ENCODE measurements around the gene SLC38A9.
"Not testable (repeated sequence)": the region's sequence is repeated elsewhere in the genome, so short reads cannot be mapped to it uniquely, and the experiment has no call there.

SLC38A9 gene

DNA sequence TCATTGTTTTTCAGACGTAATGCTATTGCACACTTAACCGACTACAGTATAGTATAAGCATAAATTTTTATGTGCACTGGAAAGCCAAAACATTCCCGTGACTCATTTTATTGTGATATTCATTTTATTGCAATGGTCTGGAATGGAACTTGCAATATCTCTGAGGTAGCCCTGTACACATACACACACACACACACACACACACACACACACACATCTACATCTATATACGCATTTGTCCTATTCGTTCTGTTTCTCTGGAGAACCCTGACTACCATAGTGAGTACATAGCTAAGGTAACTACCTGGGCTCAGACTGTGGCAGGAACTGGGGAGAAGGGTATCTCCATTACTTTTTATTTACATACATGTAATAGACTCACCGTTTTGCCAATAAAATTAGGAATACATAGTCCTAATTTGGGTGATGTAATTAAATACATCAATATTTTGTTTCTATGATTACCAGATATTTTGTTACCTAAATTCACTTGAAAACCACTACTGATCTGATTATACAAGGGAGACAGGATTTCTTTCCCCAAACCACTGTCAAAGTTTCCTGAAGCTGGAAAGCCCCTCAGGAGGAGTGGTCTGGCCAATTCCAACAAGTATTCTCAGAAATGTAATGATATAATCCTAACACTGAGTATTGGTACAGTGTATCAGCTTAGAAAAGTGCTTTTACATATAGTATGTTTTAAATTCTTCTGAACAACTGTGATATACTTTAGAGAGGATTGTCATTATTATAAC is 103.4 kb downstream of the SLC38A9 start:
- no peak for DNase-seq

DNA sequence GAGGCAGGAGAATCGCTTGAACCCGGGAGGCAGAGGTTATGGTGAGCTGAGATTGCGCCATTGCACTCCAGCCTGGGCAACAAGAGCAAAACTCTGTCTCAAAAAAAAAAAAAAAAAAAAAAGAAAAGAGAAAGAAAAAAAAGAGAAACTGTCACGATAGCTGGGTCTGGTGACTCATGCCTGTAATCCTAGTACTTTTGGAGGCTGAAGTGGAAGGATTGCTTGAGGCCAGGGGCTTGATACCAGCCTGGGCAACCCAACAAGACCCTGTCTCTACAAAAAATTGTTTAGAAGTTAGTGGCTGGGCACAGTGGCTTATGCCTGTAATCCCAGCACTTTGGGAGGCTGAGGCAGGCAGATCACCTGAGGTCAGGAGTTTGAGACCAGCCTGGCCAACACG is 104.8 kb downstream of the SLC38A9 start:
- DNase-seq: not testable (repeated sequence)

DNA sequence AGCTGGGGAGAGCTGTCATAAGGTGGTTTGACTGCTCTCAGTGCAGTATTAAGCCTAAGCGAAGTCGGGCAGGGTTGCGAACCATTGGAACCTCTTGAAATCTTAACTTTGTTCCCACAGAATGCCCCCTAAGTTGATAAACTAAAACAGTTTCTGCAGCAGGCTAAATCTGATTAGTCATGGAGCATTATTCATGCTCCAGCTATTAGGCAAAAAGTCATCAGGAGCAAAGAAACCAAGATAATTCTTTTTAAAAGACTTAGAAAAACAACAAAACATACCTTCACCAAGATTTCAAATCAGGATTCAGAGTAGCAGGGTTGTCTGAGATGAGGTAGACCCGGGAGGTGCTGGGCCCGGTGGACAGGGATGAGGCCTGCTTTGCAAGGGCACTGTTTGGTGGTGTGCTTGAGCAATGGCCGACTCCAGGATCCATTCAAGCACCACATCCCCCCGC is 107.5 kb downstream of the SLC38A9 start:
- no peak for DNase-seq

DNA sequence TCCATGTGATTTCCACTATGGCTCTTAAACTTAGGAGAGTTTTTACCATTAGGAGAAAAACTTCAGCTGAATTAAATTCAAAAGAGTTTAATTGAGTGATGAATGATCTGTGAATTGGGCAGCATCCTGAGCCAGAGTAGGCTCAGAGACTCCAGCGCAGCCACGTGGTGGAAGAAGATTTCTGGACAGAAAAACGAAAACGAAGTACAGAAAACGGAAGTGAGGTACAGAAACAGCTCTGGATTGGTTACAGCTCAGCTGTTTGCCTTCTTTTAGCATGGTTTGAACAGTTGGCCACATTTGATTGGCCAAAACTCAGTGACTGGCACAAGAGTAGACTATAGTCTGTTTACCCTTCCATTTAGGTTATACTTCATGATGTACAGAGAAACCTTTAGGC is 108.2 kb downstream of the SLC38A9 start:
- DNase-seq: no peak

DNA sequence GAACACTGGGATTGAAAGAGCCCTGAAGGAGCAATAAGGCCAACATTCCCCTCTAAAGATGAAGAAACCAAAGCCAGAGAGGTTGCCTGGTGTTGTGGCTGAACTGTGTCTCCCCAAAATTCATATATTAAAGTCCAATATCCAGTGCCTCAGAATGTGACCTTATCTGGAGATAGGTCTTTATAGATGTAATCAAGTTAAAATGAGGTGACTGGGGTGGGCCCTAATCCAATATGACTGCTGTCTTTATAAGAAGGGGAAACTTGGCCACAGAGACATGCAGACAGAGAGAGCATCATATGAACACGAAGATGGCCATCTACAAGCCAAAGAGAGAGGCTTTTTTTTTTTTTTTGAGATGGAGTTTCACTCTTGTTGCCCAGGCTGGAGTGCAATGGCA is 110.5 kb downstream of the SLC38A9 start:
- no peak for DNase-seq

- DNase-seq: no peak
Observed at GRCh38 chr5:55601204-55601618, 110.9 kb downstream of the SLC38A9 start.

DNA sequence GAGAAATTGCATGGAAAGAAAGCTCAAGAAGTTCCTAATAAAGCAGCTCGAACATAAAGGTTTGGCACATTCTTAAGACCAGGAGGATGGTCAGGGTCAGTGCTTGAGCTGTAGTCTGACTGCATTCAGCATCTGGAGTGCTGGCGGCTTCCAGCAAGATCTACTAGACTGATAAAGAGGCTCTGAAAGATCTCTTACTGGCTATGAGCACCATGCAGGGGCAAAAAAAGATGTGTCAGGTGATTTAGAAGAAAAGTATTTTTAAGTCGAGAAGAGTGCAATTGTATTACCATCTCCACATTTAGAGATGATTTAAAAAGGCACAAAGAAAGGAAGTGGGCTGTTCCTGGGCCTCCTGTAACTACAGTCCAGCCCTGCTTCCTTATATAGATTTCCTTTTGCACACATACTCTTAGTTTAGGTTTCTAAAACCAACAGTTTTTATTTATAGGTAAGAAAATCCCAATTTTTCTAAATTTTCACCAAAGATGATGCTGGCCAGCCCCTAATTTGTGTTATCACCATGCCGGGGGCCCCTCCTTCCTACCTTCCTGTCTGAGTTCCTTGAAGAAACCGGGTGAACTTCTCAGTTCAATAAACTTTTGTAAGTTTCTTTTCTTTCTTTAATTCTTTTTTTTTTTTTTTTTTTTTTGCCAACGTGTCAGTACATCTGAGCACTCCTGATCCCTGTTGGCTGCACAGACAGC is 111.5 kb downstream of the SLC38A9 start:
- DNase-seq: no peak

GRCh38 chr5:55600086-55600485 is 112.0 kb downstream of the SLC38A9 start:
- DNase-seq: no peak

- no peak for DNase-seq
Observed at GRCh38 chr5:55599148-55600050, 112.7 kb downstream of the SLC38A9 start.

- no peak for DNase-seq
Observed at GRCh38 chr5:55597014-55597981, 114.8 kb downstream of the SLC38A9 start.

DNA sequence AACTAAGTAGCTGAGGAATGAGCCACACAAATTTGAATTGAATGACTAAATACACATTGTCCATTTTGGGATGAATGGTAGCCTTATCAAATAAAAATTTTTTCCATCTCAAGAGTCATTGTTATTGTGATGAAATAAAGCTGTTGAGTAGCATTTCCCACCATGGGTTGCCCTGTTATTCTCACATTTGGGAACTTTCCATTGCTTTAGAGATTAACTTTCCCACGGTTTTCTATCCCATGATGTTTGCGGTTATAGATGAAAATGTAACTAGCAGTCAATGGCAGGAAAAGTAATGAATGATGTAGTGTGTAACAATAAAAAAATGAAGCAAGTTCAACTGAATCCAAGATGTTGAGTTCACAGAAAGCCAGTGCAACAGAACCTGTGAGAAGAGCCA is 117.5 kb downstream of the SLC38A9 start:
- no peak for DNase-seq

DNA sequence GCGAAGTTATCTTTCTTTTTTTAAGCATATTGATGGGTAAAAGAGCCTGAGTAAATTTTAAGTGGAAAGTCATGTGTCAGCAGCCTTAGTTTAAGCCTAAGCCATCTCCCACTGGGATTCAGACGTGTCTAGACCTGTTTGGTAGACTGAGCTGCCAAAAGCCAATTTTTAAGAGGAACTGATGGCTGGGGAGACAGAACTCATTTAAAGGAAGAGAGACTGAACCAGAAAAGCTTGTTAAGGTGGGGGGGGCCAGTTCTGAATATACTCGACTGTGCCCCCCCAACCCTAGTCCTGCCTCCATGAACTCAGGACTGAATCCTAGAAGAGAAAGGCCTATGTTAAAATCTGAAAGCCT is 119.0 kb downstream of the SLC38A9 start:
- peak; percentile 5 to 17 for DNase-seq

DNA sequence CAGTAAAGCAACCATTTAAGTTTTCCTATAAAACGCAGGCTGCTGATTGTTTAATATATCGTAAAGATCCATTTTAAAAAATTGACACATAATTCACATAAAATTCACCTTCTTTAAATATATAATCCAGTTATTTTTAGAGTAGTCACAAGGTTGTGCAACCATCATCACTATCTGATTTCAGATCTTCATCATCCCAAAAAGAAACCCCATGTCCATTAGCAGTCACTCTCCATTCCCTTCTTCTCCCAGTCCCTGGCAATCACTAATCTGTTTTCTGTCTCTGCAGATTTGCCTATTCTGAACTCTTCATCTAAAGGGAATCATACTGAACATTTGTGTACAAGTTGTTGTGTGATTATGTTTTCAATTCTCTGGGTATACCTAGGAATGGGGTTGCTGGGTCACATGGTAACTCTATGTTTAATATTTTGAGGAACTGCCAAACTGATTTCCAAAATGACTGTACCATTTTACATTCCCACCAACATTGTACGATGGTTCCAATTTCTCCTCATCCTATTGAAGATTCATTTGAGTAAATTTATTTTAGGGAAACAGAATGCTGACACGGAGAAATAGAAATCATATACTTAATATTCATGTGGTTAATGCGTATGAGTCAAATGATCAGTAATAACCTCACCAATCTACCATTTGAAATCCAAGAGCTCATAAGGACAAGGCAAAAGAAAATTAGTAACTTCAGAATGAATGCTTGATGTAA is 119.6 kb downstream of the SLC38A9 start:
- DNase-seq: no peak

GRCh38 chr5:55591686-55592085 is 120.4 kb downstream of the SLC38A9 start:
- DNase-seq: no peak

- DNase-seq: no peak
Observed at GRCh38 chr5:55585206-55585610, 126.9 kb downstream of the SLC38A9 start.

DNA sequence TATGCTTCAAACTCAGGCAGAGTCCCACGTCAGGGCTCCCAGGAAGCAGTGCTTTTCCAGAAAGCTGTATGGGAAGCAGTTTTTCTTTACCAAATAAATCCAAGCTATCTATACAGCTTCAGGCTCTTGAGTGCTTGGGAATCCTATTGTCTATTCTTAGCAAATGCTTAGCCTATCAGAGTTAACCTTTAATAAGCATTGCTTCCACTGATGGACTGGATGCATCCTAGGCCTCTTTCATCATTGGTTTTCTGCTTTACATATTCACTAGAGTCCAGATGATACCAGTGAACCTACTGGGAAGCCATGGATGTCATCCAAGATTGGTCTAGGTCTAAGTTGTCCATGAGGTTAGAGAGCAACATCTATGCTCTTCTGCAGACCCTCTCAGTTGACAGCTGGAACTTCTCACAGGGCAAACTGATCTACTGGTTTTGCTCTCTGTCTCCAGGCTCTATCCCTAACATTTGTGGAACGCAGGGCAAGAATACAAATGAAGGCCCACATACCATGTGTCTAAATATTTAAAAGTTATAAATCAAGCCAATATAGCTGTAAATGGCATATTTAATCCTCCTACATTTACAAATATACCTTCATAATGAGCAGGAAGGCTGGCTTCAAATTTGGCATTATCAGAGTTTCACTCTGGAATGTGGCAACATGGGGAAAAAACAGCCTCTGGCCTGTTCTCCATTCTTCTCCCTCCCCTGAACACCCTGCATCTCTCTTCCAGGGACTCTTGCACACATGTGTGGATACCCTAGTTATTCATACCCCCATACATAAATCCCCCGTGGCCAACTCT is 127.5 kb downstream of the SLC38A9 start:
- DNase-seq: no peak

DNA sequence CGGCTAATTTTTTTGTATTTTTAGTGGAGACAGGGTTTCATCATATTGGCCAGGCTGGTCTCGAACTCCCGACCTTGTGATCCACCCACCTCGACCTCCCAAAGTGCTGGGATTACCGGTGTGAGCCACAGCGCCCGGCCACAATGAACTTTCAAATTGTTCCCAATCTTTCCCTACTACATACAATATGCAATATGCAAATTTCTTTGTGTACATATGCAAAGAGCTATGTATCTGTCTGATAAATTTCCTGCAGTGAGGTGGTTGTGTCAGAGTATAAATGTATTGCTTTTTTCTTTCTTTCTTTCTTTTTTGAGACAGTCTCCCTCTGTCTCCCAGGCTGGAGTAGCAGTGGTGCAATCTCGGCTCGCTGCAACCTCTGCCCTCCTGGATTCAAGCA is 128.5 kb downstream of the SLC38A9 start:
- no peak for DNase-seq

DNA sequence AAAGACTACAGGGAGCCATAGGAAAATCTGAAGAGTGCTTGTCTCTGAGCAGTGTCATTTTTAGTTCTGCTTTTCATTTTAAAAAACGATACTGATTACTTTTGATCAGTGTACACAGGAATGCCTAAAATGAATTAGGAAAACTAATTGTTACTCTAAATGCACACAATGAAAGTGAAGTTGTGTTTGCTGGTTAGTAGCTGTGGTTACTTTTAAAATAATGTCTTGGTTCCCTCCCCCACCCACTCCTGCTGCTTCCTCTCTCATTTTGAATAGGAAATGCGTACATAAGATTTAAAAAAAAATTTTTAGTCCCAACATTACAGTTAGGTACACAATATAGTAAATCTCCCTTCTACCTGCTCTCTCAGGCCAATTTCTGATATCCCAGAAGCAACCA is 129.9 kb downstream of the SLC38A9 start:
- DNase-seq: no peak

DNA sequence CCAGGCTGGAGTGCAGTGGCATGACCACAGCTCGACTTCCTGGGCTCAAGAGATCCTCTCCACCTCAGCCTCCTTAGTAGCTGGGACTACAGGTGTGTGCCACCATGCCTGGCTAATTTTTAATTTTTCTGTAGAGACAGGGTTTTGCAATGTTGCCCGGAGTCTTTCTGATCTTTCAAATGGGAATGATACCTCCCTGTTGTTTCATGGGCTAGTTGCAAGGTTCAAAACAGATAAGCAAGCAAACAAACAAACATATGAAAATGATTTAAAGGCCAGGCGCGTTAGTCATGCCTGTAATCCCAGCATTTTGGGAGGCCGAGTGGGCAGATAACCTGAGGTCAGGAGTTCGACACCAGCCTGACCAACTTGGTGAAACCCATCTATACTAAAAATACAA is 132.1 kb downstream of the SLC38A9 start:
- no peak for DNase-seq

GRCh38 chr5:55578771-55579170 is 133.4 kb downstream of the SLC38A9 start:
- no peak for DNase-seq
